Gastrocnemius medialis (tissue), 4 donors: ENCODE measurements around the gene GPR176.

ENCODE experiments used
- CTCF ChIP-seq, 5 experiments: fragments of 450-650 bp in 3 of 5; fragments of 200-600 bp in 2 of 5; sonication (generic) in 2 of 5; IDR thresholded peaks in 4 of 5; conservative IDR thresholded peaks in 1 of 5; 1 replicate in 4 of 5; 2 replicates in 1 of 5; pipeline ENCODE4 v1.5.1; 2016 to 2019; ENCODE audit warnings: antibody characterized with exemption in 5 of 5, mild to moderate bottlenecking in 3 of 5, moderate library complexity in 3 of 5
- POLR2A ChIP-seq, 2 donors: fragments of 450-650 bp; IDR thresholded peaks; one replicate each; pipeline ENCODE4 v1.6.1; 2017; ENCODE audit warnings: antibody characterized with exemption in 2 of 2, mild to moderate bottlenecking in 2 of 2, moderate library complexity in 2 of 2

DNA sequence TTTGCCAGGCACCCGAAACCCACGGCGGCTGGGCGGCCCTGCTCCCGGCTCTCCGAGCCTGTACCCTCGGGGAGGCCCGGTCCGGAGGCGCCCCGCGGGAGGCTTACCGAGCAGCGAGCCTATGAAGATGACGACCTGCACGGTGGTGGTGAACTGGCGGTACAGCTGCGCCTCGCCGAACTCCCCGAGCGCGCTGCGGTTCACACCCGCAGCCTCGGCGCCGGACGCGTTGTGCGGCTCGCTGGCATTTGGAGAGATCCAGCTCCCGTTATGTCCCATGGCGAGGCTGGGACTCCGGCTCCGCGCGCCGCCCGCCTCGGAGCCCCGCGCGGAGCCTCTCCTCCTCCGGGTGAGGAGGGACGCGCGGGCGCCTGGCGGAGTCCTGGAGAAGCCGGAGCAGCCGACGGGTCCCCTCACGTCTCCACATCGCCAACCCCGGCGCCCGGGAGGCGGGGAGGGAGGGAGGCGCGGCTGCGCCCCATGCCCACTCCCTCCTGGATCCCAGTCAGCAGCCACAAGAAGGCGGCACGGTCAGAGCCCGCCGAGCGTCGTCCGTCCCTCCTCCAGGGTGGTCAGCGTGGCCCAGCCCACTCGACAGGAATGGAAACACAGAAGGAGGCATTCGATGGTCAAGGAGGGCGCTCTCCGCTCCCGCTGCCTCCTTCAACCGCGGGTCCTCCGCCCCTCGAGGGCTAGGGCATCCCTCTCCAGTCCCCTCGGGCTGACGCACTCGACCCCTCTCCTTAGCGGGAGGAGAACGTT, at the start of gene GPR176:
- peak in 1 of 5 experiments; percentile 6 for TF ChIP-seq CTCF (IDR thresholded peaks at IDR 0.05 in 4 of 5, conservative IDR thresholded peaks at IDR 0.05 in 1 of 5)
- no peak for TF ChIP-seq POLR2A (IDR thresholded peaks at IDR 0.05)
